ENCODE measurements around the gene CRHR1. TPM values are rescaled to one million over a fixed set of nuclear protein-coding genes. Genes with fewer than 3 reads are reported as not detected.

CRHR1 gene
- total and polyA plus RNA-seq, 2 of the 4 experiments (the other 2 are of a cell fraction), result not detected

- TF ChIP-seq ELK1 (IDR thresholded peaks at IDR 0.05; ENCODE audit: borderline replicate concordance, low read depth, low read length) (no peak), MAZ (IDR thresholded peaks at IDR 0.05; ENCODE audit: borderline replicate concordance, low read depth, low read length) (no peak)
- Histone ChIP-seq H2BK15ac (ENCODE audit: low read depth, low read length) (no peak overlapping the region), H2BK5ac (ENCODE audit: low read depth, low read length, poor library complexity, severe bottlenecking) (no peak overlapping the region), H4K5ac (ENCODE audit: low read depth, low read length) (no peak overlapping the region), H4K20me1 (ENCODE audit: insufficient read depth, low read length) (no peaks in the 10 kb centered on the region), H3K14ac (replicated peaks; ENCODE audit: low read depth, low read length) (no peak overlapping the region), H4K91ac (ENCODE audit: insufficient read depth, low read depth, low read length) (no peak overlapping the region), H3K79me1 (ENCODE audit: low read depth in 1 of 2, low read length in 2 of 2) (no peaks in the 10 kb centered on the region), H2AK9ac (replicated peaks; ENCODE audit: low read depth, low read length, poor library complexity) (no peak overlapping the region), H3K9me1 (ENCODE audit: insufficient read depth, low read length) (no peaks in the 10 kb centered on the region), H2AK5ac (ENCODE audit: low read depth, low read length) (no peak overlapping the region), H3K27me3 (ENCODE audit: control insufficient read depth, insufficient read depth, low read length) (peaks cover 20% of the 10 kb centered on the region), H3K4me3 (ENCODE audit: insufficient read depth, low read depth, low read length) (no peak overlapping the region), H3K36me3 (ENCODE audit: control insufficient read depth, insufficient read depth, low read length) (no peaks in the 10 kb centered on the region), H3K4me2 (ENCODE audit: low read depth, low read length) (no peak overlapping the region), H3K4me1 (ENCODE audit: control insufficient read depth, insufficient read depth, low read length) (no peaks in the 10 kb centered on the region), H2BK20ac (ENCODE audit: low read depth, low read length) (no peak overlapping the region), H3K9ac (ENCODE audit: low read depth, low read length) (no peak overlapping the region), H3K18ac (ENCODE audit: low read depth, low read length) (no peak overlapping the region), H3K56ac (ENCODE audit: extremely low read depth, insufficient read depth, low read length) (no peak overlapping the region), H3K27ac (ENCODE audit: insufficient read depth, low read length) (no peak overlapping the region), H3K23ac (ENCODE audit: low read depth, low read length) (no peak overlapping the region), H4K8ac (ENCODE audit: low read depth in 2 of 2, low read length in 2 of 2) (no peak overlapping the region), H3K9me3 (ENCODE audit: control insufficient read depth, insufficient read depth, low read length) (no peaks in the 10 kb centered on the region), H2BK120ac (ENCODE audit: low read depth, low read length) (no peak overlapping the region), H2AFZ (replicated peaks; ENCODE audit: low read length, poor library complexity) (no peak overlapping the region), H3K4ac (ENCODE audit: low read depth, low read length) (no peak overlapping the region)
- no peak for DNase-seq
- in situ Hi-C loops (cut with MboI; ENCODE audit: low sequenced_read_pairs) (loop anchor here (25.0 kb wide), 1 partner anchor 427 kb away; no protein-coding TSS in a partner anchor), intact Hi-C loops (cut with micrococcal nuclease) (loop anchor here (10.0 kb wide), 1 partner anchor 624 kb away; no protein-coding TSS in a partner anchor), dilution Hi-C loops (cut with HindIII; ENCODE audit: low sequenced_read_pairs, unreplicated experiment) (no loop called here)
- no TSS peak for BruUV-seq (replicated peaks)
- 45% methylated on average over 4 of the region's 8 CpGs; no CpG with 5 or more reads in 1 of the 2 experiments for WGBS, 2 experiments (ENCODE audit: extremely low coverage in 2 of 2, insufficient read length in 1 of 2)
- ChIA-PET CTCF (interaction anchor here (1.0 kb wide), 1 partner anchor 199 kb away, joined by 6 read pairs; no protein-coding TSS in a partner anchor), POLR2A (ENCODE audit: unreplicated experiment) (no interaction called here)
- no peak for ATAC-seq (ENCODE audit: low read depth)
Measured at GRCh38 chr17:45838751-45839295, 54.7 kb downstream of the CRHR1 start.
